Measurements from ENCODE around the gene CLCF1. TPM values are rescaled to one million over a fixed set of nuclear protein-coding genes. Genes with fewer than 3 reads are reported as not detected.

CLCF1 gene
- total RNA-seq, result 1 to 10 TPM in 1 of 2 donors, under 1 TPM in 1; 0.22 to 1.1 TPM

DNA sequence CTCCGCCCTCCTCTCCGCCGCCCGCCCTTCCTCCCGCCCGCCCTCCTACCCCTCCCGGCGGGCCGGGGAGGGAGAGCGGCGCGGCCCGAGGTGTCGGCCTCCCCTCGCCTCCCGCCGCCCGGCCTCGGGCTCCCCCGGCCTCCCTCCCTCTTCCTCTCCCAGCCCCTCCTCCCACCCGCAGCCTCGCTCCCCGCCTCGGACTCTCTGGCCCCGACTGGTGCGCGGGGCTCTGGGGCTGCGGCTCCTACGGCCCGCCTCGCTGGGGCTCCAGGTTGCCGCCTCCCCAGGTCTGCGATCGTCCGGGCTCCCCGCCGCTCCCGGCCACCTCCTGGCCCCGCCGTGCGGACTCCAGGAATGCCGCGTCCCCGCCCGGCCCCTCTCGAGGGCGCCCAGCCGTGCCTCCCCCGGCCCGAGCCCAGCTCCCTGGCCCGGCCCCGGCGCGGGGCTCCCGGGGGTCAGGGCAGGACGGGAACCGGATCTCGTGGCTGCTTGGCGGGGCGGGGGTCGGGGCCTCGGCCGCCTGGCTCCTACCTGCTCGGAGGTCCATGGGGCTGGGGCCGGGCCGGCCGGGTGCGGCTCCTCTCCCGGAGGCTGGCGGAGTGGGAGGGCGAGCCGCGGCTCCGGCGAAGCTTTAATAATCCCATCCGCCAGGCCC is at the start of gene CLCF1:
CLCF1 (minus strand) TSS at position 606 of the 655 bp plus-strand sequence; CDS start at position 547, 59 bp downstream.
- H3K36me3 Mint-ChIP-seq (ENCODE audit: low read depth), result no peaks in the 10 kb centered on the region
- H3K4me1 Mint-ChIP-seq, result peaks cover 43% of the 10 kb centered on the region
- H3K9me3 Mint-ChIP-seq, result no peaks in the 10 kb centered on the region
- H3K27ac Mint-ChIP-seq, result peak within 1 kb of the TSS; percentile 84
- peak within 1 kb of the TSS; percentile 84 for H3K4me3 Mint-ChIP-seq
- peaks cover 6% of the 10 kb centered on the region for H3K27me3 Mint-ChIP-seq
- peak; percentile 19 for ATAC-seq (replicated peaks)

DNA sequence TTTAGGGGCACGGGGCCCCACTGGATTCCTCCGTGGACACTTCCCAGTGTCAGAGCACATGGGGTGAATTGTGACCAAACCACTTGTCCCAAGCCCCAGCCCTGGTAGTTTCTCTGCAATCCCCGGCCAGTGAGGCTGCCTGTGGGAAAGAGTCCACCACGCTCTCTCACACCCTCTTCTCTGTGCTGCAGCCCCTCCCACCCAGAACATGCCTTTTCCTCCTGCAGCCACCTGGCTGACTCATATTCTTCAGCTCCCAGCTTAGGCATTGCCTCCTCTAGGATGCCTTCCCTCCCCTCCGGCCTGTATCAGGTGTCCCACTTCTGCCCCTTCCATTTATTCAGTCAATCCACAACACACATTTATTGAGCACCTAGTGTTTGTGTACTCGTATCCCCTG is 49.5 kb upstream of the CLCF1 start:
- Mint-ChIP-seq H3K27me3 (no peaks in the 10 kb centered on the region), H3K4me1 (peaks cover 7% of the 10 kb centered on the region), H3K27ac (no peak overlapping the region), H3K9me3 (no peaks in the 10 kb centered on the region), H3K36me3 (ENCODE audit: low read depth) (peaks cover 6% of the 10 kb centered on the region), H3K4me3 (no peak overlapping the region)
- no peak for ATAC-seq (replicated peaks)

DNA sequence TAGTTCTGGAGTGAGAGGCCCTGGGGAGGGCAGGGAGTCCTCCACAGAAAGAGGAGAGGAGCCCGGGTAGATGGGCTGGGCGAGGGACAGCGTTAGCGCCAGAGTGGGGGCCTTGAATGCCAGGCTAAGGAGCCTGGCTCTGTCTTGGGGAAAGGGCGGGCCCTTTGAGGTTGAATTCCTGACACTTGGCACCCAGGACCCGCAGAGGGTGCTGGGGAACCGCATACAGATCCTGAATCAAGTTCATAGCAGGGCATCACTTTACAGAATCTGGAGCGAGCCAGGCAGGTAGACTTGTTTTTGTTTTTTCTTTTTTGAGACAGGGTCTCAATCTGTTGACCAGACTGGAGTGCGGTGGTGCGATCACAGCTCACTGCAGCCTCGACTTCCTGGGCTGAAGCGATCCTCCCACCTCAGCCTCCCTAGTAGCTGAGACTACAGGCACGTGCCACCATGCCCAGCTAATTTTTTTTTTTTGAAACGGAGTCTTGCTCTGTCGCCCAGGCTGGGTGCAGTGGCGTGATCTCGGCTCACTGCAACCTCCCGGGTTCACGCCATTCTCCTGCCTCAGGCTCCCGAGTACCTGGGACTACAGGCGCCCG is 48.1 kb upstream of the CLCF1 start:
- no peaks in the 10 kb centered on the region for H3K27me3 Mint-ChIP-seq
- no peak for ATAC-seq (replicated peaks)
- H3K4me3 Mint-ChIP-seq, result peak overlapping the region; percentile 64
- no peak overlapping the region for H3K27ac Mint-ChIP-seq
- peaks cover 15% of the 10 kb centered on the region for H3K4me1 Mint-ChIP-seq
- no peaks in the 10 kb centered on the region for H3K9me3 Mint-ChIP-seq
- no peaks in the 10 kb centered on the region for H3K36me3 Mint-ChIP-seq (ENCODE audit: low read depth)

DNA sequence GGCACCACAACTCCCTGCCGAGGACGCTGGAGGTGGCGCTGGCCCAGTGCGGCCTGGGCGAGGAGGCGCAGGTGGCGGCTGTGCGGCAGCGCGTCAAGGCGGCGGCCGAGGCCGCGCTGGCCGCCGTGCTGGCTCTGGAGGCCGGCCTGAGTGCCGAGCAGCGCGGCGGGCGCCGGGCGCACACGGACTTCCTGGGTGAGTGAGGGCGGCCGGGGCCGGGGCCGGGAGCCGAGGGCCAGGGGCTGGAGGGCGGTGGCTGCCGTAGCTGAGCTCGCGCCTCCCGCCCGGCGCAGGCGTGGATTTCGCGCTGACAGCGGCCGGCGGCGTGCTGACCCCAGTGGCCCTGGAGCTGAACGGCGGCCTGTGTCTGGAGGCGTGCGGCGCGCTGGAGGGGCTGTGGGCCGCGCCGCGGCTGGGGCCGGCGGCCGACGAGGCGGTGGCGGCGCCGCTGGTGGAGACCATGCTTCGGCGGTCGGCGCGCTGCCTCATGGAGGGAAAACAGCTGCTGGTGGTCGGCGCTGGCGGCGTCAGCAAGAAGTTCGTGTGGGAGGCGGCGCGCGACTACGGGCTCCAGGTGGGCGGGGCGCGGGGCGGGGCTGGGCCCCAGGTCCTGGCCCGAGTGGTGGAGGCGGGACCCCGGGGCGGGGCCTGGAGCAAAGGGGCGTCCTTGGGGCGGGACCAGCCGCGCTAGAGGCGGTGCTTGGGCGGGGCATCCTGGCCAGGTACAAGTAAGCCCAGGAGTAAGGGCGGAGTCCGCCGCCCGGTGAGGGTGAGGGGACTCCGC is 47.4 kb upstream of the CLCF1 start:
- H3K4me1 Mint-ChIP-seq, result peaks cover 21% of the 10 kb centered on the region
- H3K36me3 Mint-ChIP-seq (ENCODE audit: low read depth), result no peaks in the 10 kb centered on the region
- no peaks in the 10 kb centered on the region for H3K27me3 Mint-ChIP-seq
- peak overlapping the region; percentile 70 for H3K4me3 Mint-ChIP-seq
- no peak overlapping the region for H3K27ac Mint-ChIP-seq
- no peaks in the 10 kb centered on the region for H3K9me3 Mint-ChIP-seq
- peak; percentile 95 for ATAC-seq (replicated peaks)

DNA sequence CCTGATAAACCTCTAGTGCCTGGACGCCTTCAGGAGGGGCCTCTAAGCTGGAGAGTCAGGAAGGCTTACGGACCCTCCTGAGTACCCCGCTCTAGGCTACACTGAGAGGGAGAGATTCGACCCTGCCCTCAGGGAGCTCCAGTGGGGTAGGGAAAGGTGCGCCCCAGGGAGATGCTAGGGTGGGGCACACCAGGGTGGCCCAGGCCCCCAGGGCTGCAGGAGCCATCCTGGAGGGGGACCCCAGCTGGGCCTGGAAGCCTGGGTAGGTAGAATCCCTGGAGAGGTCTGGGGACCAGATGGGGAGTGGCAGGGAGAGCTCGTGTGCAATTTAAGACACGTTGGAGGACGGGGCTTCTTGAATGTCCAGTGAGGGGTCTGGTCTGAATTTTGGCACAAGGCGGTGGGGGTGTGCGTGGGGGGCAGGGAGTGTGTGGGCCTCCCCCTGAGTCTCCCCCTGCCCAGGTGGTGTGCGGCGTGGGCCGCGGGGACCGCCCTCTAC is 46.8 kb upstream of the CLCF1 start:
- H3K9me3 Mint-ChIP-seq, result no peaks in the 10 kb centered on the region
- peak overlapping the region; percentile 70 for H3K4me3 Mint-ChIP-seq
- no peaks in the 10 kb centered on the region for H3K27me3 Mint-ChIP-seq
- H3K27ac Mint-ChIP-seq, result peak overlapping the region; percentile 56
- peaks cover 21% of the 10 kb centered on the region for H3K4me1 Mint-ChIP-seq
- no peak for ATAC-seq (replicated peaks)
- no peaks in the 10 kb centered on the region for H3K36me3 Mint-ChIP-seq (ENCODE audit: low read depth)

DNA sequence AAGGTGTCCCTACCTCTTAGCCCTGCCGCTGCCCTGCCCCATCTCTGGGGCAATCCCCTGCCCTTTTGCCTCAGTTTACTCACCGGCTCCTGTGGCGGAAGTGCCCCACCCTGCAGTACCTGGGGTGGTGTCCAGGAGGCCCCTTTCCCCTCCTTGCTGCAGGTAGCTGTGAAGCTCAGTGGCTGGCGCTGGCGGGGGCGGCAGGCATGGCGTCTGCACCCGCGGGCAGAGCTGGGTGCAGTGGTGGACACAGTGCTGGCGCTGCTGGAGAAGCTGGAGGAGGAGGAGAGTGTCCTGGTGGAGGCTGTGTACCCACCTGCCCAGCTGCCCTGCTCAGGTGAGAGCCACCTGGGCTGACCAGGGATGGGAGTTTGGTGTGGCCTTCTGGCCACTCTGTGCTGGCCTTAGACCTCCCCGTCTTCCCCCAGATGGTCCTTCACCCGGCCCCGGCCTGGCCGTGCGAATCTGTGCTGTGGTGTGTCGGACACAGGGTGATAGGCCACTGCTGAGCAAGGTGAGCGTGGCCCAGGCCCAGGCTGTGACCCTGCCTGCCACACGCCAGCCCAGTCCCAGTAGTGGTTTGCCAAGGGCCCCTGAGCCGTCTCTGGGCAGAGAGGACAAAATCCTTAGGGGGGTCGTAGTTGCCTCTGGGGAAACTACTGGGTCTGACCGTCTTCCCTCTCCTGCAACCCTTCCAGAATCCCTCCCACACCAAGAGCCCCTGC is 46.1 kb upstream of the CLCF1 start:
- Mint-ChIP-seq H3K27ac (no peak overlapping the region), H3K9me3 (no peaks in the 10 kb centered on the region), H3K4me3 (peak overlapping the region; percentile 70), H3K27me3 (no peaks in the 10 kb centered on the region), H3K4me1 (peaks cover 21% of the 10 kb centered on the region), H3K36me3 (ENCODE audit: low read depth) (no peaks in the 10 kb centered on the region)
- no peak for ATAC-seq (replicated peaks)

DNA sequence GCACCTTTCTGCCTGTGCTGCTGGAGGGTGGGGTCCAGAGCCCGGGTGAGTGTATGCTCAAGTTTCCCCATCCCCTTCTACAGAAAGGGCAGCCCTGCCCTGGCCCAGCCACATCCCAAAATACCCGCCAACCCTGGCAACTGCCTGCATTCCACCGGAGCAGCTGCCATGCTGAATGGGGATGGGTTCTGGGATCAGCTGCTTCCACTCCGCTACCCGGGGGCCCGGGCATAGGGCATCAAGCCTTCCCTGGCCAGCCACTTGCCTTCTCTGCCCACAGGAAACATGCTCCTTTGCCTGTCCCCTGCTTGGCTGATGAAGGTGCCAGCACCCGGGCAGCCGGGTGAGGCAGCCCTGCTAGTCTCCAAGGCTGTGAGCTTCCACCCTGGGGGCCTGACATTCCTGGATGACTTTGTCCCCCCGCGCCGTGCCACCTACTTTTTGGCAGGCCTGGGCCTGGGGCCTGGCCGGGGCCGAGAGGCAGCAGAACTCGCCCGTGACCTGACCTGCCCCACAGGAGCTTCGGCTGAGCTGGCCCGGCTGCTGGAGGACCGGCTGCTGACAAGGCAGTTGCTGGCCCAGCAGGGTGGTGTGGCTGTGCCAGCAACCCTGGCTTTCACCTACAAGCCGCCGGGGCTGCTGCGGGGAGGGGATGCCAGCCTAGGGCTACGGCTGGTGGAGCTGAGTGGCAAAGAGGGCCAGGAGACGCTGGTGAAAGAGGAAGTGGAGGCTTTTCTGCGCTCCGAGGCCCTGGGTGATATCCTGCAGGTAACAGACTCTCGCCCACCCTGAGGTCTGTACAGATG is 45.3 kb upstream of the CLCF1 start:
- no peaks in the 10 kb centered on the region for H3K9me3 Mint-ChIP-seq
- no peaks in the 10 kb centered on the region for H3K27me3 Mint-ChIP-seq
- ATAC-seq (replicated peaks), result no peak
- H3K4me1 Mint-ChIP-seq, result peaks cover 21% of the 10 kb centered on the region
- peak overlapping the region; percentile 70 for H3K4me3 Mint-ChIP-seq
- H3K36me3 Mint-ChIP-seq (ENCODE audit: low read depth), result no peaks in the 10 kb centered on the region
- H3K27ac Mint-ChIP-seq, result no peak overlapping the region

DNA sequence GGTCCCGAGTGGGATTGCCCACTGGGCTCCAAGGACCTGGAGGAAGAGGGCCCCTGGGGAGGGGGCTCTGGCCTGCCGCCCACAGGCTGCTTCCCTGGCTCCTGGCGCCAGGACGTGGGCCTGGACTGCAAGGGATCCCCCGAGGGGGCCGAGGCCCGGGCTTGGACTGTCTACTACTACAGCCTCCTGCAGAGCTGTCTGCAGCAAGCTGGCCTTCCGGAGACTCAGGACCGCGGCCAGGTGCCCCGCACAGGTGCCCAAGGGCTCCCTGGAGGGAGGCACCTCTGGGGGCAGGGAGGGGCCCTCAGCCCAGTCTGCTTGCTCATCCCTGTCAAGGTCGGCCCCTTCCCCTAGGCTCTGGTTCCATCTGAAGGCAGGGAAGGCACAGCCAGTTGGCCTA is 44.0 kb upstream of the CLCF1 start:
- H3K9me3 Mint-ChIP-seq, result no peaks in the 10 kb centered on the region
- no peak overlapping the region for H3K27ac Mint-ChIP-seq
- ATAC-seq (replicated peaks), result no peak
- H3K27me3 Mint-ChIP-seq, result no peaks in the 10 kb centered on the region
- peaks cover 25% of the 10 kb centered on the region for H3K4me1 Mint-ChIP-seq
- H3K4me3 Mint-ChIP-seq, result peak overlapping the region; percentile 80
- H3K36me3 Mint-ChIP-seq (ENCODE audit: low read depth), result no peaks in the 10 kb centered on the region

DNA sequence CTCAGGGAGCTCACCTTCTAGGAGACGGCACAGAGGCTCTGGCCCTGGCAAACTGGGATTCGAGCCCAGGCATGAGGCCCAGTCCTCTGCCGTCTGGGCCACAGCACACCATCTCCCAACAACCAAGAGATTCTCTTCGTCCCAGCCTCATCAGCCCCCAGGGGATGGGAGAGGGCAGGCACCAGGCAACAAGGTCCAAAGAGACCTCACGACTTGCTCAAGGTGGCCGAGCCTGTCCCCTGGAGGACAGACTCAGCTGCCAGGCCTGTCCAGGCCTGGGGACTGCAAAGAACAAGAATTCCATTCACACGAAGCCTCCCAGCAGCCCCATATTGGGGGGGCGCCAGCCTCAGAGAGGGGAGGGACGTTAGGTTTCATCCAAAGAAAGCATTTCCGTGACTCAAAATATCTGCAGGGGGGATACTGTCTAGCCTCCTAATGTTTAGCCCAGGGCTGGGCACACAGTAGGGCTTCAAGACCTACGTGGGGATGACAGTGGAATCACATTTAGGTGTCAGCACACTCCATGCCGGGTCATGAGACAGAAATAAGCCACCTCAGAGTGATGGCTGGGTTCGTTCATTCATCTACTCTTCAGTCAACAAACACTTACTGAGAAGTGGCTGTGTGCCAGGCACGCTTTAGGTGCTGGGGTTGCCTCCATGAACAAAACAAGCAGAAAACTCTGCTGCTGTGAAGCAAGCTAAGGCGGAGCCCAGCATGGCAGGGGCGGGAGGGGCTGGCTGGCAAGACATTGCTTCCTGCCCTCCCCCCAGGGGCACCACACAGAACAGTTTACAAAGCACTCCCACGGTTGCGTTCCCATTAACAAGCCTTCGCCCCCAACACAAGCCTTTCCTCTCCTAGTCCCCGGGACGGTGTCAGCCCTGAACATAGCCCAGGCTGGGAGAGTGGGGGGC is 43.3 kb upstream of the CLCF1 start:
- H3K4me3 Mint-ChIP-seq, result peak overlapping the region; percentile 80
- ATAC-seq (replicated peaks), result no peak
- no peaks in the 10 kb centered on the region for H3K9me3 Mint-ChIP-seq
- H3K27me3 Mint-ChIP-seq, result no peaks in the 10 kb centered on the region
- peaks cover 31% of the 10 kb centered on the region for H3K4me1 Mint-ChIP-seq
- peak overlapping the region; percentile 86 for H3K27ac Mint-ChIP-seq
- H3K36me3 Mint-ChIP-seq (ENCODE audit: low read depth), result no peaks in the 10 kb centered on the region

DNA sequence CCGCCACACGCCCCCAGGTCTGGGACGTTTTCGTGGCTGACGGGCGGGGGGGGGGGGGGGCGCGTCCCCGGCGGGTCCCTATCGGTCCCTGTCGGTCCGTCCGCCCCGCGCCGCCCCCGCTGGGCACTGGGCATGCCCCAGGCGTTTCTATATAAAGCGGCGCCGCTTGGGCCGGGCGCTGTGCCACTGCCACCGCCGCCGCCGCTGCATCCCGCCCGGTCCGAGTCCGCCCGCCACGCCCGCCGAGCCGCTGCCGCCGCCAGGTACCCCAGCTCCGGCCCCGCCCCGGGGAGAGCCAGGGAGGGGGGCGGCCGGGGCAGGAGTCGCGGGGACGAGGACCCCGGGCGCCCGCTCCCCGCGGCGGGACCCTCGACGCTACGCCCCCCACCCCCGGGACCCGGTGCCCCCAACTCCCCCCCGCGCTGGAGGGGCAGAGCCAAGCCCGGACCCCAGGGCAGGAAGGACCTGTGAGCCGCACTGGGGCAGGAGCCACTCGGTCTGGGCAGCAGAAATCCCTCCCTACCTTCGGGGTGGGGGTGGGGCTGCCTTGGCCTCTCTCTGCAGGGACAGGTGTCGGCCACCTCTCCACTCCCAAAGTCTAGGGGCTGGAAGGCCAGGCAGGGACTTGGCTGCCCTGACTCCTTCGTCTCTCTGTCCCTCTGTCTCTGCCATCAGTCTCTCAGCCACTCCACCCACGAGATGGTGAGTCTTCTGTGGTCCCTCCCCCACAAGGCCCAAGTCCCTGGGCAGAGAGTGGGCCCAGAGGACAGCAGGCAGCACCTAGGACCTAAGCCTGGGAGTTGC is 42.3 kb upstream of the CLCF1 start, which contains the start of gene CARNS1:
CARNS1 (plus strand) TSS at position 178 of the 804 bp plus-strand sequence; CDS start at position 700, 522 bp downstream.
- H3K27me3 Mint-ChIP-seq, result no peaks in the 10 kb centered on the region
- H3K36me3 Mint-ChIP-seq (ENCODE audit: low read depth), result peaks cover 4% of the 10 kb centered on the region
- peaks cover 31% of the 10 kb centered on the region for H3K4me1 Mint-ChIP-seq
- H3K27ac Mint-ChIP-seq, result peak within 1 kb of the TSS; percentile 86
- no peaks in the 10 kb centered on the region for H3K9me3 Mint-ChIP-seq
- ATAC-seq (replicated peaks), result peak; percentile 28
- H3K4me3 Mint-ChIP-seq, result peak within 1 kb of the TSS; percentile 80

DNA sequence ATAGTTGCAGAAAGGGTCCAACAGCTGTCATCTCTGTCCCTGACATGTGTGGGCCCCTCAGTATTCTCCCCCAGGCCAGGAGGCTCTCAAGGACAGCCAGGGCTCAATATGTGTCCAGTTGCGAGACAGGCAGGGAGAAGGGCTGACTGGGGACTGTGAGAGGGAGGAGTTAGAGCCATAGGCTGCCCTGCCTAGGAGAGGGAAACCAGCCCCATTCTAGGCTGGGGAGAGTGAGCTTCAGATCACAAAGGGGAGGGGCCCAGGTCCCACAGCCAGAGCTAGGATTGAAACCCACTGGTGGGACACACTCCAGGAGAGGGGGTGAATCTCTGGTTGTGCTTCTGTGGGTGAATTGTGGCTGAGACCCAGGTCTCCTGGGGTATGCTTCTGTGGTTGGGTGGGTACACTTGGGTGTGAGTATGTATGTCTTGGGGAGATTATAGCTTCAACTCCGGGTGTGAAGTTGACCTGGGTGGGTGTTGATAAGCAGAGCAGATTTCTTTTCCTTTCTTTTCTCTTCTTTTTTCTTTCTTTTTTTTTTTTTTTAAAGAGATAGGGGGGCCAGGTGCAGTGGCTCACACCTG is 40.0 kb upstream of the CLCF1 start:
- H3K27ac Mint-ChIP-seq, result peak overlapping the region; percentile 75
- H3K27me3 Mint-ChIP-seq, result no peaks in the 10 kb centered on the region
- no peak overlapping the region for H3K4me3 Mint-ChIP-seq
- no peaks in the 10 kb centered on the region for H3K9me3 Mint-ChIP-seq
- H3K4me1 Mint-ChIP-seq, result peaks cover 39% of the 10 kb centered on the region
- no peak for ATAC-seq (replicated peaks)
- peaks cover 22% of the 10 kb centered on the region for H3K36me3 Mint-ChIP-seq (ENCODE audit: low read depth)

Data from activated T-helper 17 cell treated with anti-CD3 and anti-CD28 coated beads, Interleukin-2, amount 50 U/mL, for 72 hours (primary cell).